ENCODE measurements around the gene CD69. TPM values are rescaled to one million over a fixed set of nuclear protein-coding genes. Genes with fewer than 3 reads are reported as not detected.
"Not testable (repeated sequence)": the region's sequence is repeated elsewhere in the genome, so short reads cannot be mapped to it uniquely, and the experiment has no call there.

Gene CD69
- total and polyA plus RNA-seq, 7 donors = 2.3 to 31.4 (median 3.0) TPM

DNA sequence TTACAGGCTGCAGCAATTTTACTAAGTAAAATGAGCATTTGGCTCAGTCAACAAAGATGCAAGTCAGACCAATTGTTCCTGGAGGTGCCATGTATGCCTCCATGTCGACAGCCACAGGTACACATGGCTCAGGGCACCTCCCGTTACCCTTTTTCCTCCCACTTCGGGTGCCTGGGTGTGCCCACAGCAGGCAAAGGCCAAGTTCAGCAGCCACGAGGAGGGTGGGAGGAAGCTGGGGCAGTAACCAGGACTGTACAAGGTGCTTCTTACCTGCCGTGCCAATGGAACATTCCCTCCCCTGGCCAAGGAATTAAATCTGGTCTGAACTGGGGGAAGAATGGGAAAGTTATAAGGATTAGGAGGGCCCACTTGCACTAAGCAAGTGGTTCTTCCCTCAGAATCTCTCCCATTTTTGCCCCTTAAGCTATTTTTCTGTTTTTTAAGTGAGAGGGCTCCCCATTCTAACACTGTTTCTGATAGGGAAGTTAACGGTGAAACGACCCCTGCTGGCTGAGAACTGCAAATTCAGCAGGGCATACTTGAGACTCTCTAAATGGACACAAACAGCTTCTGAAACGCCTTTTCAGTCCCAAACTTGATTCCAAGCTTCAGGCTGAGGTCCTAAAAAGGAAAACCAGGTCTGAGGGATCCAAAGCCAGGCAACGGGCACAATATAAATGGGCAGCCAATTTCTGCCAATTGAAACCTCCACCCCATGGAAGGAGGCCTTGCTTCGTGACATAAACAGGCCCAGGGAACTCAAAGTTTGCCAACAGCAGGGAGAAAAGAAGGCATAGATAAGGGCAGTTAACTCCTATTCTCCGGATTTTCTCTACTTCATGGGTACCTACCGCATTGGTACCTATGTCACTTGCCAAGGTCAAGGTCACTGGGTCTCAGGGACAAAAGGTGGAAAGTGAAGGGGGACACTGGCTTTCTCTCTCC is 52.6 kb downstream of the CD69 start:
- Histone ChIP-seq H3K36me3 (no peaks in the 10 kb centered on the region), H3K4me3 (no peak overlapping the region), H3K27me3 (no peaks in the 10 kb centered on the region), H3K27ac (no peak overlapping the region), H3K9me3 (peaks cover 0 to 4% (median 0%) of the 10 kb centered on the region in 4 donors), H3K4me1 (no peaks in the 10 kb centered on the region)
- intact Hi-C loops (cut with DNase I) = loop anchor here (2.0 to 10.0 kb wide), 2 partner anchors 73 to 377 kb away; no protein-coding TSS in a partner anchor
- WGBS, 2 donors = 49 to 59% methylated on average over 12 of the region's 12 CpGs
- DNase-seq = no peak
- no peak for TF ChIP-seq POLR2AphosphoS5 (IDR thresholded peaks at IDR 0.05)
- TF ChIP-seq, protein P1, sequence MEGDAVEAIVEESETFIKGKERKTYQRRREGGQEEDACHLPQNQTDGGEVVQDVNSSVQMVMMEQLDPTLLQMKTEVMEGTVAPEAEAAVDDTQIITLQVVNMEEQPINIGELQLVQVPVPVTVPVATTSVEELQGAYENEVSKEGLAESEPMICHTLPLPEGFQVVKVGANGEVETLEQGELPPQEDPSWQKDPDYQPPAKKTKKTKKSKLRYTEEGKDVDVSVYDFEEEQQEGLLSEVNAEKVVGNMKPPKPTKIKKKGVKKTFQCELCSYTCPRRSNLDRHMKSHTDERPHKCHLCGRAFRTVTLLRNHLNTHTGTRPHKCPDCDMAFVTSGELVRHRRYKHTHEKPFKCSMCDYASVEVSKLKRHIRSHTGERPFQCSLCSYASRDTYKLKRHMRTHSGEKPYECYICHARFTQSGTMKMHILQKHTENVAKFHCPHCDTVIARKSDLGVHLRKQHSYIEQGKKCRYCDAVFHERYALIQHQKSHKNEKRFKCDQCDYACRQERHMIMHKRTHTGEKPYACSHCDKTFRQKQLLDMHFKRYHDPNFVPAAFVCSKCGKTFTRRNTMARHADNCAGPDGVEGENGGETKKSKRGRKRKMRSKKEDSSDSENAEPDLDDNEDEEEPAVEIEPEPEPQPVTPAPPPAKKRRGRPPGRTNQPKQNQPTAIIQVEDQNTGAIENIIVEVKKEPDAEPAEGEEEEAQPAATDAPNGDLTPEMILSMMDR (IDR thresholded peaks at IDR 0.05) = peak; percentile 29 to 63 (median 56)

DNA sequence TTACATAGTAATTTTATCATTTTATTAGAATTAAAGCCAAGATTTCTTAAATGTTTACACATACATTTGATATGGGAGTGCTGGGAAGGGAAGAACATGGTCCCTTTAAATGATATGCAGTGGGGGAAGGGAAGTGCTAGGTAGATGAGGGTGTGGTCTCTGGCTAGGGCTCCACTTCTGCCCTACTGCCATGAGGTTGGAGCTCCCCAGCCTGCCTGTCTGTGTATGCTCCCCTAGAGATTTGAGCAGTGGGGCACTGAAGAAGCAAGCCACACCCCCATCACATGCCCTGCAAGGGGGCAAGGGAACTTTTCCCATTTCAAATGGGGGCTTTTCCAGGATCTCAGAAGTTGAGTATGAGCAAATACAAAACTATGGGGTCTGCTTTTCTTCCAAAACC is 53.3 kb downstream of the CD69 start:
- H3K9me3 ChIP-seq = peaks cover 0 to 4% (median 0%) of the 10 kb centered on the region in 4 donors
- H3K4me3 ChIP-seq = no peak overlapping the region
- DNase-seq = no peak
- H3K27me3 ChIP-seq = no peaks in the 10 kb centered on the region
- no peak overlapping the region for H3K27ac ChIP-seq
- no peaks in the 10 kb centered on the region for H3K36me3 ChIP-seq
- intact Hi-C loops (cut with DNase I) = loop anchor here (10.0 kb wide), 1 partner anchor 73 kb away; no protein-coding TSS in a partner anchor
- no peaks in the 10 kb centered on the region for H3K4me1 ChIP-seq
- TF ChIP-seq POLR2A (IDR thresholded peaks at IDR 0.05) = no peak
- no peak for TF ChIP-seq EP300 (IDR thresholded peaks at IDR 0.05)

DNA sequence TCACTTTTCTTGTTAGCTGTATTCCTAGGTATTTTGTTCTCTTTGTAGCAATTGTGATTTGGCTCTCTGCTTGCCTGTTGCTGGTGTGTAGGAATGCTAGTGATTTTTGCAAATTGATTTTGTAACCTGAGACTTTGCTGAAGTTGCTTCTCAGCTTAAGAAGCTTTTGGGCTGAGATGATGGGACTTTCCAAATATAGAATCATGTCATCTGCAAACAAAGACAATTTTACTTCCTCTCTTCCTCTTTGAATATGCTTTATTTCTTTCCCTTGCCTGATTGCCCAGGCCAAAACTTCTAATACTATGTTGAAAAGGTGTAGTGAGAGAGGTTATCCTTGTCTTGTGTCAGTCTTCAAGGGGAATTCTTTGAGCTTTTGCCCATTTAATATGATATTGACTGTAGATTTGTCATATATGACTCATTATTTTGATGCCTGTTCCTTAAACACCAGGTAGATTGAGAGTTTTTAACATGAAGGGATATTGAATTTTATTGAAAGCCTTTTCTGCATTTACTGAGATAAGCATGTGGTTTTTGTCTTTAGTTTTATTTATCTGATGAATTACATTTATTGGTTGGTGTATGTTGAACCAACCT is 54.5 kb downstream of the CD69 start:
- no peak overlapping the region for H3K4me3 ChIP-seq
- intact Hi-C loops (cut with DNase I) = loop anchor here (10.0 kb wide), 1 partner anchor 71 kb away; no protein-coding TSS in a partner anchor

DNA sequence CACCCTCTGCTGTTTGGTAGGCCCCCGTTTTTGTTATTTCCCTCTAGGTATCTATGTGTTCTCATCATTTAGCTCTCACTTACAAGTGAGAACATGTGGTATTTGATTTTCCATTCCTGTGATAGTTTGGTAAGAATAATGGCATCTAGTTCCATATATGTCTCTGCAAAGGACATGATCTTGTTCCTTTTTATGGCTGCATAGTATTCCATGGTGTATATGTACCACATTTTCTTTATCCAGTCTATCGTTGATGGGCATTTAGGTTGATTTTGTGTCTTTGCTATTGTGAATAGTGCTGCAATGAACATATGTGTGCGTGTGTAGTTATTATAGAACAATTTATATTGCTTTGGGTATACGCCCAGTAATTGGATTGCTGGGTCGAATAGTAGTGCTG is 56.1 kb downstream of the CD69 start:
- intact Hi-C loops (cut with DNase I) = loop anchor here (10.0 kb wide), 1 partner anchor 70 kb away; no protein-coding TSS in a partner anchor
- H3K4me1 ChIP-seq = peaks cover 0 to 11% (median 3%) of the 10 kb centered on the region in 4 donors
- not testable (repeated sequence) for H3K27ac ChIP-seq, H3K4me3 ChIP-seq, H3K36me3 ChIP-seq, H3K9me3 ChIP-seq, H3K27me3 ChIP-seq, DNase-seq
- 89 to 95% methylated on average over 5 of the region's 5 CpGs for whole genome bisulfite sequencing, 2 donors

More for the DNA sequence above, 54.5 kb downstream of the CD69 start:
- H3K27ac ChIP-seq = no peak overlapping the region
- H3K9me3 ChIP-seq = peaks cover 0 to 4% (median 0%) of the 10 kb centered on the region in 4 donors
- H3K27me3 ChIP-seq = no peaks in the 10 kb centered on the region
- no peaks in the 10 kb centered on the region for H3K36me3 ChIP-seq
- H3K4me1 ChIP-seq = no peaks in the 10 kb centered on the region
- no peak for DNase-seq
- TF ChIP-seq, protein P1 (IDR thresholded peaks at IDR 0.05) = no peak
- TF ChIP-seq POLR2AphosphoS5 (IDR thresholded peaks at IDR 0.05) (no peak), POLR2A (IDR thresholded peaks at IDR 0.05) (no peak), EP300 (IDR thresholded peaks at IDR 0.05) (no peak)

Other genes starting within 250 kb of the CD69 start
- gene KLRB1, start 153.0 kb downstream of the CD69 start, total RNA-seq = 1 to 10 TPM in 2 of 4 donors, under 1 TPM in 1, not detected in 1; 0.49 to 1.5 (median 1.1) TPM
- 1 to 10 TPM; 1.4 to 3.6 (median 3.4) TPM for gene KLRB1, start 153.0 kb downstream of the CD69 start, polyA plus RNA-seq
- gene CLEC2D, start 91.2 kb downstream of the CD69 start, total RNA-seq = 10 to 100 TPM in 1 of 4 donors, 1 to 10 TPM in 3; 6.4 to 18.6 (median 8.8) TPM
- 10 to 100 TPM in 1 of 3 donors, 1 to 10 TPM in 1, under 1 TPM in 1; 0.69 to 24.0 (median 1.2) TPM for gene CLEC2D, start 91.2 kb downstream of the CD69 start, polyA plus RNA-seq
- gene CLECL1, start 27.8 kb downstream of the CD69 start, total RNA-seq = not detected
- 1 to 10 TPM in 1 of 3 donors, not detected in 2; 4.5 TPM for gene CLECL1, start 27.8 kb downstream of the CD69 start, polyA plus RNA-seq
- 1 to 10 TPM in 2 of 4 donors, not detected in 2; 2.1 to 2.2 TPM for gene KLRF1, start 66.6 kb upstream of the CD69 start, total RNA-seq
- 1 to 10 TPM in 1 of 3 donors, under 1 TPM in 1, not detected in 1; 0.35 to 1.2 TPM for gene KLRF1, start 66.6 kb upstream of the CD69 start, polyA plus RNA-seq
- 10 to 100 TPM in 3 of 4 donors, 1 to 10 TPM in 1; 7.2 to 19.6 (median 16.4) TPM for gene CLEC2B, start 108.5 kb upstream of the CD69 start, total RNA-seq
- gene CLEC2B, start 108.5 kb upstream of the CD69 start, polyA plus RNA-seq = 10 to 100 TPM in 1 of 3 donors, 1 to 10 TPM in 2; 6.0 to 10.8 (median 9.1) TPM
- not detected for gene KLRF2, start 120.6 kb upstream of the CD69 start, total RNA-seq
- gene KLRF2, start 120.6 kb upstream of the CD69 start, polyA plus RNA-seq = not detected
- gene CLEC2A, start 171.5 kb upstream of the CD69 start, total RNA-seq = not detected
- not detected for gene CLEC2A, start 171.5 kb upstream of the CD69 start, polyA plus RNA-seq
- 1 to 10 TPM in 2 of 4 donors, under 1 TPM in 1, not detected in 1; 0.82 to 8.3 (median 1.4) TPM for gene CLEC12A, start 210.5 kb upstream of the CD69 start, total RNA-seq
- gene CLEC12A, start 210.5 kb upstream of the CD69 start, polyA plus RNA-seq = 1 to 10 TPM in 2 of 3 donors, not detected in 1; 2.4 to 2.9 TPM
- not detected for gene CLEC1B, start 238.2 kb upstream of the CD69 start, total RNA-seq
- gene CLEC1B, start 238.2 kb upstream of the CD69 start, polyA plus RNA-seq = not detected
- gene CLEC12B, start 249.7 kb upstream of the CD69 start, total RNA-seq = not detected
- under 1 TPM in 1 of 3 donors, not detected in 2; 0.12 TPM for gene CLEC12B, start 249.7 kb upstream of the CD69 start, polyA plus RNA-seq

All from sigmoid colon (tissue), 7 donors.